Measurements from ENCODE around the gene TNNI2.
"Not testable (repeated sequence)": the region's sequence is repeated elsewhere in the genome, so short reads cannot be mapped to it uniquely, and the experiment has no call there.

Gene TNNI2

DNA sequence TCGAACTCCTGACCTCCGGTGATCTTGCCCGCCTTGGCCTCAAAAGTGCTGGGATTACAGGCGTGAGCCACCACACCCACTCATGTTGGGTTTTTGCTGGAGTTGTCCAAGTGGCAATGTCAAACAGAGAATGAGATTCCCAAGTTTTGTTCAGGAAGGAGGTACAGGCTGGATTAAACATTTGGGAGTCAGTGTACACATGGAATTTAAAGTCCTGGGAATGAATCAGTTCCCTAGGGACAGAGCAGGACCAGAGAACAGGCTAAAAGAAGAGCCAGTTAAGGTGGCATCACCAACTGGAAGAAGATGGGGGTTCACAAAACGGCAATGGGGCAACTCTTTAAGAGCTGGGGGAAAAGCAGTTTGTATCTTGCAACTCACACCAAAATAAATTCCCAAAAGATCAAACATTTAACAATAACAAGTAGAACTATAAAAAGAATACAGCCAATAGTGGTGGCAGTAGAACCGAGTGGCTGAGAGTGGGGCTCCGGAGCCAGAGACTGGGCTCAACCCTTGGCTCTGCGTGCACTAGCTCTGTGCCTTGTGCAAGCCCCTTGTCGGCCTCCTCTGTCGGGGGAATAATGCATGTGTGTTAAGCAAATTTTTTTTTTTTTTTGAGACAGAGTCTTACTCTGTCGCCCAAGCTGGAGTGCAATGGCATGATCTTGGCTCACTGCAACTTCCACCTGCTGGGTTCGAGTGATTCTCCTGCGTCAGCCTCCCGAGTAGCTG lies 41.2 kb upstream of the TNNI2 start:
- Histone ChIP-seq H3K27me3 (peaks cover 0 to 22% of the 10 kb centered on the region in 2 donors), H3K27ac (no peak overlapping the region), H3K9me3 (no peaks in the 10 kb centered on the region), H3K4me1 (no peaks in the 10 kb centered on the region), H3K4me3 (no peak overlapping the region), H3K36me3 (no peaks in the 10 kb centered on the region)
- intact Hi-C loops (cut with DNase I; ENCODE audit: low total_unique reads): no loop called here
- no peak for DNase-seq
- TF ChIP-seq, protein P1, sequence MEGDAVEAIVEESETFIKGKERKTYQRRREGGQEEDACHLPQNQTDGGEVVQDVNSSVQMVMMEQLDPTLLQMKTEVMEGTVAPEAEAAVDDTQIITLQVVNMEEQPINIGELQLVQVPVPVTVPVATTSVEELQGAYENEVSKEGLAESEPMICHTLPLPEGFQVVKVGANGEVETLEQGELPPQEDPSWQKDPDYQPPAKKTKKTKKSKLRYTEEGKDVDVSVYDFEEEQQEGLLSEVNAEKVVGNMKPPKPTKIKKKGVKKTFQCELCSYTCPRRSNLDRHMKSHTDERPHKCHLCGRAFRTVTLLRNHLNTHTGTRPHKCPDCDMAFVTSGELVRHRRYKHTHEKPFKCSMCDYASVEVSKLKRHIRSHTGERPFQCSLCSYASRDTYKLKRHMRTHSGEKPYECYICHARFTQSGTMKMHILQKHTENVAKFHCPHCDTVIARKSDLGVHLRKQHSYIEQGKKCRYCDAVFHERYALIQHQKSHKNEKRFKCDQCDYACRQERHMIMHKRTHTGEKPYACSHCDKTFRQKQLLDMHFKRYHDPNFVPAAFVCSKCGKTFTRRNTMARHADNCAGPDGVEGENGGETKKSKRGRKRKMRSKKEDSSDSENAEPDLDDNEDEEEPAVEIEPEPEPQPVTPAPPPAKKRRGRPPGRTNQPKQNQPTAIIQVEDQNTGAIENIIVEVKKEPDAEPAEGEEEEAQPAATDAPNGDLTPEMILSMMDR (IDR thresholded peaks at IDR 0.05): no peak

DNA sequence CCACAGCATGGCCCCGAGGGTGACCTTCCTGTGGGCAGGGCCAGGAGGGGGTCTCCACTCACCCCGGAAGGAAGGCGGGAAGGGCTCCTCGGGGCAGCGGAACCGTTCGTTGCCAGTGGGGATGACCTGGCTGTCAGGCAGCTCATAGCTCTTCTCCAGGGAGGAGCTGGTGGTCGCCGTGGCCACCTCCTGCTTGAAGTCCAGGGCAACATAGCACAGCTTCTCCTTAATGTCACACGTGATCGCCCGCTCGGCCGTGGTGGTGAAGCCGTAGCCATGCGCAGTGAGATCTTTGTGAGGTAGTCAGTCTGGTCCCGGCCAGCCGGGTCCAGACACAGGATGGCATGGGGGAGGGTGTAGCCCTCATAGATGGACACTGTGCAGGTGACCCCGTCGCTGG lies 35.5 kb upstream of the TNNI2 start:
- Histone ChIP-seq H3K27ac (no peak overlapping the region), H3K9me3 (no peaks in the 10 kb centered on the region), H3K27me3 (peaks cover 0 to 15% of the 10 kb centered on the region in 2 donors), H3K4me3 (no peak overlapping the region), H3K36me3 (no peaks in the 10 kb centered on the region), H3K4me1 (no peaks in the 10 kb centered on the region)
- intact Hi-C loops (cut with DNase I; ENCODE audit: low total_unique reads): no loop called here
- no peak for DNase-seq
- TF ChIP-seq, protein P1 (IDR thresholded peaks at IDR 0.05): no peak

DNA sequence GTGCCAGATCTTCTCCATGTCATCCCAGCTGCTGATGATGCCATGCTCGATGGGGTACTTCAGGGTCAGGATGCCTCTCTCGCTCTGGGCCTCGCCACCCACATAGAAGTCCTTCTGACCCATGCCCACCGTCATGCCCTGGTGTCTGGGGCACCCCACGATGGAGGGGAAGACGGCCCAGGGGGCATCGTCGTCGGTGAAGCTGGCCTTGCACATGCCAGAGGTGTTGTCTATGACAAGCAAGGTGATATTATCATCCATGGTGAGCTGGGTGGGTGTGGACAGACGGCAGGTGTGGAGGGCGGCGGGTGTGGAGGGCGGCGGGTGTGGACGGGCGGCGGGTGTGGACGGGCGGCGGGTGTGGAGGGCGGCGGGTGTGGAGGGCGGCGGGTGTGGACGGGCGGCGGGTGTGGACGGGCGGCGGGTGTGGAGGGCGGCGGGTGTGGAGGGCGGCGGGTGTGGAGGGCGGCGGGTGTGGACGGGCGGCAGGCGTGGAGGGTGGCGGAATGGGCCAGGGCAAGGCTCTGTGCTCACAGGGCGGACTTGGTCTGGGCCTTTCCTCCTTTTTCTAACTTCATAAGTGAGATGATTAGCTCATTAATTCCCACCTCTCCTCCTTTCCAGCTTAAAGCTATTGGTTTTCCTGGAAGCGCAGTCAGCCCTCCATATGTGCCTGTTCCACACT lies 34.8 kb upstream of the TNNI2 start:
- H3K9me3 ChIP-seq; H3K27ac ChIP-seq; H3K4me3 ChIP-seq; H3K36me3 ChIP-seq; H3K4me1 ChIP-seq; intact Hi-C loops (cut with DNase I; ENCODE audit: low total_unique reads); DNase-seq: not testable (repeated sequence)
- H3K27me3 ChIP-seq: peaks cover 0 to 12% of the 10 kb centered on the region in 2 donors

DNA sequence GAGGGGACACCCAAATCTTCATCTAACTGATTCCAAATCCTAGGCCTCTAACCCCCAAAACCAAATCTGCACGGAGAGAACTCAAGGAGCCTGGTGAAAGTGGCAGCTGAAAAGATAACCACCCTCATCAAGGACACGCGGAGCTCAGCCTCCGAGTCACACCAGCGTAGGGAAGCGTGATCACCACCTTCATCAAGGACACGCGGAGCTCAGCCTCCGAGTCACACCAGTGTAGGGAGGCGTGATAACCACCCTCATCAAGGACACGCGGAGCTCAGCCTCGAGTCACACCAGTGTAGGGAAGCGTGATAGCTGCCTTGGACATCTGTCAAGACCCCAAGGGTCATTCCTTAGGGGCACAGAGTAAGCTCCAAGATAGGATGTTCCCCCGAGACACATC lies 33.3 kb upstream of the TNNI2 start:
- Histone ChIP-seq H3K27me3 (peaks cover 0 to 8% of the 10 kb centered on the region in 2 donors), H3K4me1 (no peaks in the 10 kb centered on the region), H3K36me3 (no peaks in the 10 kb centered on the region), H3K9me3 (no peaks in the 10 kb centered on the region), H3K27ac (no peak overlapping the region), H3K4me3 (no peak overlapping the region)
- intact Hi-C loops (cut with DNase I; ENCODE audit: low total_unique reads): no loop called here
- no peak for DNase-seq
- TF ChIP-seq, protein P1 (IDR thresholded peaks at IDR 0.05): no peak

DNA sequence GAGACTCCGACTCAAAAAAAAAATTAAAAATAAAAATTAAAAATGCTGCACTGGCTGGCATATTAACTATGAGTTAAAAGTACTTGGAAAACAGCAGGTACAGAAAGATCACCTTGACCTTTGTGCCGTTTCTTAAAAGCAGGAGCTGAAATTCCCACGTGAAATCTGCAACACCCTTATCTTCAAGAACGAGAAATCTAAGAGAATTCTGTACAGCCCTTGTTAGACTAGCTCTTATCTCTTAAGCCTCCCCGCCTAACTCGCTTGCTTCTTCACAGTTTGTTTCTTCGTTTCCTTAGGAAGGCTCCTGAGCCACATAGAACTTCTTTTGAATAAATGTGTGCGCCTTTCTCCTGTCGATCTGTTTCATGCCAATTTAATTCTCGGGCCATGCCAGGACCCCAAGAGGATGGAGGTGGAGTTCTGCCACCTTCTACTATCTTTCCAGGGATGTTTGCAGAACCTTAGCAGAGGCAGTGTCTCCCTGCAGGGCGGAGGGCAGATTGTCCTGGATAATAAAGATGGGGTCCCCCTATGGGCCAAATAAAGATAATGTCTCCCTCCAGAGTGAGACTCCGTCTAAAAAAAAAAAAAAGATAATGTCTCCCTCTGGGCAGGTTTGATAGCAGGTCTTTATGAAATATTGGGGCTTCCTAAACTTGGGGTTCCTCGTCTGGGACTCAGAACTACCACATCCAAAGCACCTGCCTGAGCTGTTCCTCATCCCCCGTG lies 31.4 kb upstream of the TNNI2 start:
- Histone ChIP-seq H3K4me3 (no peak overlapping the region), H3K27me3 (peaks cover 0 to 8% of the 10 kb centered on the region in 2 donors), H3K4me1 (no peaks in the 10 kb centered on the region), H3K27ac (no peak overlapping the region), H3K36me3 (no peaks in the 10 kb centered on the region), H3K9me3 (no peaks in the 10 kb centered on the region)
- intact Hi-C loops (cut with DNase I; ENCODE audit: low total_unique reads): no loop called here
- DNase-seq: no peak
- TF ChIP-seq, protein P1 (IDR thresholded peaks at IDR 0.05): no peak

DNA sequence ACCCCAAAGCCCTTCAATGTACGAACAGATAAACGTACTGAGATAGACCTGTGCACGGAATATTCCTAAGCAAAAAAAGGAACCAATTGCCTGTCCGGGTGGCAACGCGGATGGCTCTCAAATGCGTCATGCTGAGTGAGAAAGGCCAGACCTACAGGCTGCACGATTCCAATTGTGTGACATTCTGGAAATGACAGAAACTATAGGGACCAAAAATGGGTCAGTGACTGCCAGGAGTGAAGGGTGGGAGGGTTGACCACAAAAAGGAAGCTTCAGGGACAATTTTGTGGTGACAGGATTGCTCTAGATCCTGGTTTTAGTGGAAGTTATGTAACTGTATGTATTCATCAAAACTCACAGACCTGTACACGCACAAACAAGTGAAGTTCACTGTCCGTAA lies 28.0 kb upstream of the TNNI2 start:
- TF ChIP-seq, protein P1 (IDR thresholded peaks at IDR 0.05): no peak
- Histone ChIP-seq H3K36me3 (no peaks in the 10 kb centered on the region), H3K27ac (no peak overlapping the region), H3K27me3 (no peaks in the 10 kb centered on the region), H3K4me3 (no peak overlapping the region), H3K9me3 (no peaks in the 10 kb centered on the region), H3K4me1 (peaks cover 0 to 8% (median 4%) of the 10 kb centered on the region in 4 donors)
- intact Hi-C loops (cut with DNase I; ENCODE audit: low total_unique reads): no loop called here
- no peak for DNase-seq

All from tibial artery (tissue), 4 donors.